ENCODE results near the gene FAM13C. TPM values are rescaled to one million over a fixed set of nuclear protein-coding genes. Genes with fewer than 3 reads are reported as not detected.

Gene FAM13C
- total and polyA plus RNA-seq, 12 donors: 8.9 to 92.8 (median 34.1) TPM

DNA sequence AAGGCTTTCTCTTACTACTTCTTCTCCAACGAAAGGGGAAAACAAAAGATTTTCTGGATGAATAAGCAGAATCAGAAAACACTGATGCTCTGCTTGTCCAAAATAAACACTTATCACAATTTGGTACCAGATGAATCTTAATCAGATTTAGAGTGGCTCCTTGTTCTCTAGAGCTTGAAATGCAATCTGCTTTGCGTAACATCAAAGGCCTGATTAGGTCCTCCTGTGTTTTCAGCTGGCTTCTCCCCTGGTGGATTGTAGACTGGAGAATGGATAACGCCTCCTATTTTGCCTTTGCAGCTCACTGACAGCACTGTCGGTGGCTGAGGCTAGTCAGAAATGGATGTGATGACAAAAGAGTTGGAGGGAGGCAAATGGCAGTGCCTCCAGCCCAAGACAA, 91.2 kb downstream of the FAM13C start:
- peaks cover 0 to 19% of the 10 kb centered on the region in 2 donors for H3K36me3 ChIP-seq (replicated peaks in 1 of 2)
- H3K9me3 ChIP-seq (replicated peaks in 1 of 3): no peaks in the 10 kb centered on the region
- peaks cover 0 to 8% of the 10 kb centered on the region in 2 donors for H3K4me1 ChIP-seq (replicated peaks in 1 of 2)
- H3K4me3 ChIP-seq: no peak overlapping the region
- H3K27me3 ChIP-seq: no peaks in the 10 kb centered on the region
- DNase-seq: no peak
- intact Hi-C loops (cut with DNase I): no loop called here
- 80 to 93% (median 87%) methylated on average over 4 of the region's 4 CpGs for WGBS, 4 donors
- no peak overlapping the region for H3K27ac ChIP-seq
- TF ChIP-seq CTCF (IDR thresholded peaks at IDR 0.05) (no peak), POLR2A (IDR thresholded peaks at IDR 0.05) (no peak)

GRCh38 chr10:59270492-59270891, 91.9 kb downstream of the FAM13C start:
- Histone ChIP-seq H3K9me3 (replicated peaks in 1 of 3) (no peaks in the 10 kb centered on the region), H3K4me1 (replicated peaks in 1 of 2) (peaks cover 0 to 8% of the 10 kb centered on the region in 2 donors), H3K36me3 (replicated peaks in 1 of 2) (peaks cover 0 to 19% of the 10 kb centered on the region in 2 donors), H3K4me3 (no peak overlapping the region), H3K27ac (no peak overlapping the region), H3K27me3 (no peaks in the 10 kb centered on the region)
- 82 to 92% (median 88%) methylated on average over 3 of the region's 3 CpGs for WGBS, 4 donors
- TF ChIP-seq POLR2A (IDR thresholded peaks at IDR 0.05): no peak
- no peak for TF ChIP-seq CTCF (IDR thresholded peaks at IDR 0.05)
- intact Hi-C loops (cut with DNase I): no loop called here
- no peak for DNase-seq

GRCh38 chr10:59269651-59270050, 92.7 kb downstream of the FAM13C start:
- WGBS, 4 donors: 91 to 98% (median 96%) methylated on average over 6 of the region's 6 CpGs
- Histone ChIP-seq H3K27me3 (no peaks in the 10 kb centered on the region), H3K4me3 (no peak overlapping the region), H3K36me3 (replicated peaks in 1 of 2) (peaks cover 0 to 19% of the 10 kb centered on the region in 2 donors), H3K9me3 (replicated peaks in 1 of 3) (no peaks in the 10 kb centered on the region), H3K27ac (no peak overlapping the region), H3K4me1 (replicated peaks in 1 of 2) (peaks cover 0 to 8% of the 10 kb centered on the region in 2 donors)
- no peak for DNase-seq
- TF ChIP-seq CTCF (IDR thresholded peaks at IDR 0.05) (no peak), POLR2A (IDR thresholded peaks at IDR 0.05) (no peak)
- intact Hi-C loops (cut with DNase I): loop anchor here in 1 of 2 donors (10.0 kb wide), 2 partner anchors 85 to 185 kb away; no protein-coding TSS in a partner anchor

- H3K4me3 ChIP-seq: no peak overlapping the region
- H3K27me3 ChIP-seq: no peaks in the 10 kb centered on the region
- intact Hi-C loops (cut with DNase I): loop anchor here in 1 of 2 donors (10.0 kb wide), 2 partner anchors 86 to 186 kb away; no protein-coding TSS in a partner anchor
- H3K4me1 ChIP-seq (replicated peaks in 1 of 2): peaks cover 0 to 4% of the 10 kb centered on the region in 2 donors
- no peaks in the 10 kb centered on the region for H3K9me3 ChIP-seq (replicated peaks in 1 of 3)
- TF ChIP-seq POLR2A (IDR thresholded peaks at IDR 0.05) (no peak), CTCF (IDR thresholded peaks at IDR 0.05) (no peak)
- no peak overlapping the region for H3K27ac ChIP-seq
- peaks cover 0 to 24% of the 10 kb centered on the region in 2 donors for H3K36me3 ChIP-seq (replicated peaks in 1 of 2)
- 94 to 97% (median 95%) methylated on average over 7 of the region's 7 CpGs for WGBS, 4 donors
- DNase-seq: no peak
These were observed 93.9 kb downstream of the FAM13C start for GRCh38 chr10:59268460-59268859.
